NCI-H1436 (cell line): ENCODE measurements around the gene IL3.
"Not testable (repeated sequence)": the region's sequence is repeated elsewhere in the genome, so short reads cannot be mapped to it uniquely, and the experiment has no call there.

ENCODE experiments used
- DNase-seq: peaks from one replicate; lab custom pipeline; 2025; lab: John Stamatoyannopoulos, UW

Gene IL3

GRCh38 chr5:132095077-132095410 is 34.6 kb downstream of the IL3 start:
- DNase-seq: no peak

GRCh38 chr5:132095424-132095972 is 35.0 kb downstream of the IL3 start:
- DNase-seq: no peak

GRCh38 chr5:132096904-132097303 is 36.4 kb downstream of the IL3 start:
- DNase-seq: no peak

GRCh38 chr5:132098151-132098594 is 37.7 kb downstream of the IL3 start:
- no peak for DNase-seq

- no peak for DNase-seq
These were observed 38.2 kb downstream of the IL3 start for GRCh38 chr5:132098621-132099020.

GRCh38 chr5:132099076-132099748 is 38.8 kb downstream of the IL3 start:
- DNase-seq: no peak

GRCh38 chr5:132099905-132100304 is 39.5 kb downstream of the IL3 start:
- no peak for DNase-seq

GRCh38 chr5:132100672-132101261 is 40.3 kb downstream of the IL3 start:
- DNase-seq: no peak

GRCh38 chr5:132101385-132101880 is 41.0 kb downstream of the IL3 start:
- DNase-seq: no peak

GRCh38 chr5:132102101-132102701 is 41.7 kb downstream of the IL3 start:
- no peak for DNase-seq

GRCh38 chr5:132102944-132103331 is 42.5 kb downstream of the IL3 start:
- DNase-seq: no peak

- DNase-seq: no peak
These were observed 43.0 kb downstream of the IL3 start for GRCh38 chr5:132103332-132103951.

GRCh38 chr5:132103969-132104391 is 43.5 kb downstream of the IL3 start:
- no peak for DNase-seq

- DNase-seq: no peak
These were observed 44.1 kb downstream of the IL3 start for GRCh38 chr5:132104556-132104955.

GRCh38 chr5:132105688-132106087 is 45.2 kb downstream of the IL3 start:
- no peak for DNase-seq

GRCh38 chr5:132108495-132108894 is 48.0 kb downstream of the IL3 start:
- not testable (repeated sequence) for DNase-seq

GRCh38 chr5:132108957-132109356 is 48.5 kb downstream of the IL3 start:
- DNase-seq: not testable (repeated sequence)

GRCh38 chr5:132109494-132110053 is 49.1 kb downstream of the IL3 start:
- no peak for DNase-seq

GRCh38 chr5:132110195-132110594 is 49.7 kb downstream of the IL3 start:
- no peak for DNase-seq

GRCh38 chr5:132110930-132111329 is 50.5 kb downstream of the IL3 start:
- no peak for DNase-seq

- DNase-seq: no peak
These were observed 51.7 kb downstream of the IL3 start for GRCh38 chr5:132112111-132112510.
